GM12878 (cell line): ENCODE results near the gene LMF1. TPM values are rescaled to one million over a fixed set of nuclear protein-coding genes. Genes with fewer than 3 reads are reported as not detected.

ENCODE experiments used
- ATAC-seq: fragments of 200-7000 bp; cut with Tn5 transposase; 3 replicates; pipeline ENCODE4 v1.9.1; 2020; ENCODE audit warnings: mild to moderate bottlenecking, moderate library complexity
- BruUV-seq: library from RNA; stranded (reverse); fragments of 400-500 nt; replicated peaks from 2 replicates; lab custom pipeline; 2021; lab: Mats Ljungman, UMichigan
- CTCF ChIA-PET: fragments of 300-600 bp; sonication (Branson Sonifier 250); formaldehyde crosslinking; extraction: SDS; loops from one replicate; lab custom pipeline; 2021; ENCODE audit warnings: inconsistent platforms; lab: Yijun Ruan, JAX
- POLR2A ChIA-PET: fragments of 350-600 bp; formaldehyde crosslinking; extraction: SDS; loops from one replicate; lab custom pipeline; 2021; ENCODE audit warnings: inconsistent platforms; lab: Charles Lee
- RAD21 ChIA-PET: fragments of 300-600 bp; sonication (Branson Sonifier 250); formaldehyde crosslinking; loops from one replicate; lab custom pipeline; 2023; ENCODE audit warnings: antibody characterized with exemption; ENCODE audit not compliant: unreplicated experiment; lab: Charles Lee
- SMC1A ChIA-PET: fragments of 300-600 bp; sonication (Branson Sonifier 250); formaldehyde crosslinking; loops from one replicate; lab custom pipeline; 2023; ENCODE audit not compliant: unreplicated experiment, uncharacterized antibody; lab: Charles Lee
- DNase-seq: peaks from one replicate; pipeline ENCODE4 v3.0.0-alpha.2; 2011; ENCODE audit warnings: low read depth, low spot score
- FAIRE-seq: peaks from 3 replicates; lab custom pipeline; 2011; peaks lifted over from hg19 to GRCh38; lab: Jason Lieb, UNC
- H2AFZ ChIP-seq: 2 replicates; pipeline ENCODE4 v1.6.0; 2011; ENCODE audit warnings: low read depth, low read length, control low read depth; ENCODE audit not compliant: control insufficient read depth
- H3K27ac ChIP-seq: 2 replicates; pipeline ENCODE4 v1.5.1; 2011; ENCODE audit warnings: control low read depth; ENCODE audit not compliant: control insufficient read depth, insufficient read depth
- H3K27me3 ChIP-seq, 2 experiments: replicated peaks in 1 of 2; 2 replicates each; pipeline versions ENCODE4 v1.6.0 to v1.6.1; 2011; ENCODE audit warnings: low read length in 1 of 2; ENCODE audit not compliant: control insufficient read depth in 2 of 2, insufficient read depth in 2 of 2
- H3K36me3 ChIP-seq, 2 experiments: 2 replicates each; pipeline ENCODE4 v1.5.1; 2011; ENCODE audit warnings: low read length in 1 of 2; ENCODE audit not compliant: control insufficient read depth in 2 of 2, insufficient read depth in 2 of 2
- H3K4me1 ChIP-seq: 2 replicates; pipeline ENCODE4 v1.6.1; 2011; ENCODE audit warnings: mild to moderate bottlenecking, low read length, moderate library complexity, mixed read lengths; ENCODE audit not compliant: control insufficient read depth, insufficient read depth
- H3K4me2 ChIP-seq: 2 replicates; pipeline ENCODE4 v1.6.0; 2011; ENCODE audit warnings: control low read depth; ENCODE audit not compliant: control insufficient read depth, insufficient read depth
- H3K4me3 ChIP-seq: fragments of 200-600 bp; sonication (generic); 2 replicates; pipeline ENCODE4 v1.5.1; 2016
- H3K79me2 ChIP-seq: 2 replicates; pipeline ENCODE4 v1.6.0; 2011; ENCODE audit warnings: low read length; ENCODE audit not compliant: control insufficient read depth, insufficient read depth
- H3K9ac ChIP-seq: 2 replicates; pipeline ENCODE4 v1.8.0; 2011; ENCODE audit warnings: low read length, control low read depth, mixed read lengths; ENCODE audit not compliant: control insufficient read depth, insufficient read depth
- H3K9me3 ChIP-seq: replicated peaks from 3 replicates; pipeline ENCODE4 v1.5.1; 2011; ENCODE audit warnings: mild to moderate bottlenecking, low read length; ENCODE audit not compliant: control insufficient read depth, insufficient read depth
- H4K20me1 ChIP-seq: 2 replicates; pipeline ENCODE4 v1.6.0; 2011; ENCODE audit not compliant: control insufficient read depth, insufficient read depth
- BRCA1 ChIP-seq: IDR thresholded peaks from 2 replicates; pipeline ENCODE4 v1.6.1; 2011; ENCODE audit warnings: low read depth, low read length, improper control_type of control experiment
- CUX1 ChIP-seq: IDR thresholded peaks from 2 replicates; pipeline ENCODE4 v1.6.1; 2012; ENCODE audit warnings: improper control_type of control experiment, low read depth, low read length; ENCODE audit not compliant: insufficient replicate concordance
- E2F8 ChIP-seq: fragments of 450-650 bp; IDR thresholded peaks from 2 replicates; pipeline ENCODE4 v1.6.1; 2018; ENCODE audit warnings: mild to moderate bottlenecking, low read depth, moderate library complexity; ENCODE audit not compliant: partially characterized antibody
- HSF1 ChIP-seq: fragments of 150-350 bp; IDR thresholded peaks from 2 replicates; pipeline ENCODE4 v1.6.1; 2014; ENCODE audit warnings: mild to moderate bottlenecking, low read depth, low read length
- NFYA ChIP-seq: IDR thresholded peaks from 2 replicates; pipeline ENCODE4 v1.6.1; 2011; ENCODE audit warnings: low read depth, mild to moderate bottlenecking, low read length, improper control_type of control experiment, borderline replicate concordance
- SRF ChIP-seq, 2 experiments: IDR thresholded peaks; 2 replicates each; pipeline ENCODE4 v1.6.1; 2011; ENCODE audit warnings: low read depth in 2 of 2, low read length in 2 of 2, mild to moderate bottlenecking in 1 of 2, moderate library complexity in 1 of 2
- TBL1XR1 ChIP-seq: IDR thresholded peaks from 2 replicates; pipeline ENCODE4 v1.6.1; 2012; ENCODE audit warnings: low read depth, low read length, improper control_type of control experiment
- WGBS: methylation state at CpG from one replicate; pipeline ENCODE4 v1.1.6; 2016; ENCODE audit warnings: low lambda C conversion rate; ENCODE audit not compliant: insufficient replicate concordance, insufficient coverage; ENCODE audit errors: missing lambda C conversion rate; 5-methylcytosine and 5-hydroxymethylcytosine counted together
- in situ Hi-C: fragments of 300-500 bp; cut with MboI; formaldehyde crosslinking; loops from 9 replicates; pipeline ENCODE4 v1.14.3; 2018; ENCODE audit warnings: mixed read lengths
- intact Hi-C: fragments of 100-400 bp; cut with micrococcal nuclease; formaldehyde crosslinking; loops from one replicate; pipeline ENCODE4 v1.14.2; 2022; ENCODE audit not compliant: unreplicated experiment
- polyA plus RNA-seq, 11 experiments: library from polyadenylated mRNA; depleted of rRNA in 4 of 11; unstranded in 6 of 11; stranded (reverse) in 5 of 11; fragments of >200 nt; fragmentation: Nextera tagmentation in 4 of 11; fragmentation: Illumina TruSeq in 1 of 11; extraction: Ambion mirVana in 4 of 11; extraction: Trizol in 1 of 11; gene quantifications; 1 replicate in 1 of 11; 2 replicates in 10 of 11; pipeline versions ENCODE4 v1.2.1 to v1.2.3, GENCODE V29; 2011 to 2016; ENCODE audit warnings: inconsistent platforms in 2 of 11, missing spikeins in 2 of 11, low read depth in 1 of 11
- total RNA-seq, 4 experiments: library from RNA; depleted of rRNA in 3 of 4; stranded (reverse); fragments of >200 nt in 3 of 4; fragmentation: Illumina TruSeq in 1 of 4; extraction: Trizol in 1 of 4; gene quantifications; 2 replicates each; pipeline versions ENCODE4 v1.2.1 to v1.2.3, GENCODE V29; 2013 to 2021

LMF1 gene
- total and polyA plus RNA-seq, 10 of the 15 experiments (the other 5 are each of a cell fraction or from before 2014, with no cell fraction given), result 0.18 to 3.2 (median 1.4) TPM; not detected in 1

- Histone ChIP-seq H2AFZ (no peak overlapping the region), H3K9ac (no peak overlapping the region), H3K4me3 (no peak overlapping the region), H3K9me3 (no peaks in the 10 kb centered on the region), H3K27ac (no peak overlapping the region), H4K20me1 (no peaks in the 10 kb centered on the region), H3K79me2 (no peaks in the 10 kb centered on the region), H3K36me3 (no peaks in the 10 kb centered on the region), H3K27me3 (no peaks in the 10 kb centered on the region), H3K4me2 (no peak overlapping the region), H3K4me1 (no peaks in the 10 kb centered on the region)
- FAIRE-seq (no peak), ATAC-seq (no peak), DNase-seq (no peak)
- intact Hi-C loops (no loop called here), in situ Hi-C loops (no loop called here)
- CTCF ChIA-PET, result no interaction called here
- no peak for TF ChIP-seq HSF1
- TF ChIP-seq CUX1, result no peak
- no peak for TF ChIP-seq NFYA
- no peak for TF ChIP-seq BRCA1
- no peak for TF ChIP-seq TBL1XR1
- TF ChIP-seq E2F8, result no peak
- TF ChIP-seq SRF (IDR thresholded peaks at IDR 0.05; ENCODE audit: low read depth in 2 of 2, low read length in 2 of 2), result no peak
- 62% methylated on average over 14 of the region's 14 CpGs for WGBS
- RAD21 ChIA-PET, result no interaction called here
- no TSS peak for BruUV-seq
- POLR2A ChIA-PET, result no interaction called here
- SMC1A ChIA-PET, result no interaction called here
Observed at GRCh38 chr16:897701-898100, 73.1 kb downstream of the LMF1 start.
